ENCODE measurements around the gene SLC16A6. TPM values are rescaled to one million over a fixed set of nuclear protein-coding genes. Genes with fewer than 3 reads are reported as not detected.

Gene SLC16A6
- total and polyA plus RNA-seq, 9 donors = 0.12 to 11.3 (median 1.1) TPM

GRCh38 chr17:68328676-68329075 is 37.7 kb upstream of the SLC16A6 start:
- no peak for TF ChIP-seq EP300 (IDR thresholded peaks at IDR 0.05)
- TF ChIP-seq POLR2A (IDR thresholded peaks at IDR 0.05) = no peak
- TF ChIP-seq CTCF (IDR thresholded peaks at IDR 0.05) = no peak
- no peak for DNase-seq
- H3K4me1 ChIP-seq (ENCODE audit: insufficient read depth) = no peaks in the 10 kb centered on the region
- no peak overlapping the region for H3K27ac ChIP-seq
- H3K9me3 ChIP-seq = no peaks in the 10 kb centered on the region
- H3K27me3 ChIP-seq = no peaks in the 10 kb centered on the region
- intact Hi-C loops (cut with DNase I) = no loop called here
- H3K36me3 ChIP-seq = no peaks in the 10 kb centered on the region
- no peak overlapping the region for H3K4me3 ChIP-seq
- 53 to 81% (median 54%) methylated on average over 4 of the region's 4 CpGs for whole genome bisulfite sequencing, 3 donors

- DNase-seq = no peak
- no peak overlapping the region for H3K27ac ChIP-seq
- no peaks in the 10 kb centered on the region for H3K4me1 ChIP-seq (ENCODE audit: insufficient read depth)
- WGBS, 3 donors = 92 to 95% (median 93%) methylated on average over 8 of the region's 8 CpGs
- no peaks in the 10 kb centered on the region for H3K36me3 ChIP-seq
- TF ChIP-seq POLR2A (IDR thresholded peaks at IDR 0.05) (no peak), CTCF (IDR thresholded peaks at IDR 0.05) (no peak), EP300 (IDR thresholded peaks at IDR 0.05) (no peak)
- no peaks in the 10 kb centered on the region for H3K9me3 ChIP-seq
- intact Hi-C loops (cut with DNase I) = no loop called here
- H3K4me3 ChIP-seq = no peak overlapping the region
- H3K27me3 ChIP-seq = no peaks in the 10 kb centered on the region
These were observed 37.1 kb upstream of the SLC16A6 start for GRCh38 chr17:68327823-68328557.

GRCh38 chr17:68326681-68327080 is 35.8 kb upstream of the SLC16A6 start:
- TF ChIP-seq CTCF (IDR thresholded peaks at IDR 0.05) = no peak
- TF ChIP-seq EP300 (IDR thresholded peaks at IDR 0.05) = no peak
- TF ChIP-seq POLR2A (IDR thresholded peaks at IDR 0.05) = no peak
- intact Hi-C loops (cut with DNase I) = no loop called here
- no peak overlapping the region for H3K4me3 ChIP-seq
- WGBS, 3 donors = 72 to 74% (median 73%) methylated on average over 5 of the region's 5 CpGs
- no peak for DNase-seq
- no peak overlapping the region for H3K27ac ChIP-seq
- no peaks in the 10 kb centered on the region for H3K36me3 ChIP-seq
- H3K9me3 ChIP-seq = no peaks in the 10 kb centered on the region
- H3K4me1 ChIP-seq (ENCODE audit: insufficient read depth) = no peaks in the 10 kb centered on the region
- no peaks in the 10 kb centered on the region for H3K27me3 ChIP-seq

GRCh38 chr17:68325961-68326360 is 35.0 kb upstream of the SLC16A6 start:
- no peak for DNase-seq
- Histone ChIP-seq H3K4me1 (ENCODE audit: insufficient read depth) (no peaks in the 10 kb centered on the region), H3K36me3 (no peaks in the 10 kb centered on the region), H3K9me3 (no peaks in the 10 kb centered on the region), H3K27me3 (no peaks in the 10 kb centered on the region), H3K27ac (no peak overlapping the region), H3K4me3 (no peak overlapping the region)
- intact Hi-C loops (cut with DNase I) = no loop called here
- 83 to 87% (median 85%) methylated on average over 5 of the region's 5 CpGs for WGBS, 3 donors
- TF ChIP-seq CTCF (IDR thresholded peaks at IDR 0.05) (no peak), POLR2A (IDR thresholded peaks at IDR 0.05) (no peak), EP300 (IDR thresholded peaks at IDR 0.05) (no peak)
